Bone marrow (tissue), 2 donors: ENCODE data around the gene SEZ6L.

Experiments
- DNase-seq, 2 donors: peaks; one replicate each; lab custom pipeline; 2025; lab: John Stamatoyannopoulos, UW

Gene SEZ6L

GRCh38 chr22:26428515-26429457 lies 259.5 kb downstream of the SEZ6L start, which contains the start of gene ASPHD2:
Gene ASPHD2 (plus strand): TSS chr22:26429260. CDS start chr22:26433616, 4,356 bp downstream.
- DNase-seq: peak; percentile 50 to 68

- DNase-seq: no peak
Measured at GRCh38 chr22:26429458-26430286, 260.4 kb downstream of the SEZ6L start.

GRCh38 chr22:26430600-26430999 lies 261.3 kb downstream of the SEZ6L start:
- no peak for DNase-seq

- peak in 1 of 2 donors; percentile 49 for DNase-seq
Measured at GRCh38 chr22:26431261-26431995, 262.2 kb downstream of the SEZ6L start.

- DNase-seq: peak in 1 of 2 donors; percentile 79
Measured at GRCh38 chr22:26432619-26433311, 263.5 kb downstream of the SEZ6L start.
